H9 (cell line): ENCODE results near the gene PDCD6IP. TPM values are rescaled to one million over a fixed set of nuclear protein-coding genes. Genes with fewer than 3 reads are reported as not detected.

Experiments used
- DNase-seq: peaks from one replicate; pipeline ENCODE4 v3.0.0-alpha.2; 2017
- H2AFZ ChIP-seq: one replicate; pipeline ENCODE4 v1.6.1; 2013; ENCODE audit warnings: mild to moderate bottlenecking, low read length, control low read depth, moderate library complexity
- H2AK5ac ChIP-seq: 2 replicates; pipeline ENCODE4 v1.6.1; 2013; ENCODE audit warnings: low read length, control low read depth, mixed read lengths; ENCODE audit not compliant: insufficient read length
- H2BK120ac ChIP-seq: one replicate; pipeline ENCODE4 v1.6.1; 2013; ENCODE audit warnings: low read depth, mild to moderate bottlenecking, low read length, control low read depth, inconsistent platforms; ENCODE audit not compliant: poor library complexity, severe bottlenecking
- H2BK12ac ChIP-seq: 2 replicates; pipeline ENCODE4 v1.6.1; 2013; ENCODE audit warnings: low read length, control low read depth, mixed read lengths, low read depth; ENCODE audit not compliant: insufficient read length
- H2BK15ac ChIP-seq: 2 replicates; pipeline ENCODE4 v1.6.1; 2013; ENCODE audit warnings: low read depth, low read length, control low read depth
- H2BK20ac ChIP-seq: one replicate; pipeline ENCODE4 v1.6.1; 2013; ENCODE audit warnings: low read depth, mild to moderate bottlenecking, low read length, control low read depth, inconsistent platforms; ENCODE audit not compliant: poor library complexity, severe bottlenecking
- H2BK5ac ChIP-seq: 2 replicates; pipeline ENCODE4 v1.6.1; 2013; ENCODE audit warnings: low read length, control low read depth, mixed read lengths; ENCODE audit not compliant: insufficient read length
- H3K14ac ChIP-seq: 2 replicates; pipeline ENCODE4 v1.6.1; 2013; ENCODE audit warnings: low read length, control low read depth; ENCODE audit not compliant: insufficient read depth
- H3K18ac ChIP-seq: 2 replicates; pipeline ENCODE4 v1.6.1; 2013; ENCODE audit warnings: low read depth, mild to moderate bottlenecking, mixed read lengths, low read length, control low read depth; ENCODE audit not compliant: insufficient read length
- H3K23ac ChIP-seq: 2 replicates; pipeline ENCODE4 v1.6.1; 2013; ENCODE audit warnings: low read length, control low read depth, mixed read lengths, low read depth; ENCODE audit not compliant: insufficient read length
- H3K23me2 ChIP-seq: 2 replicates; pipeline ENCODE4 v1.6.1; 2013; ENCODE audit warnings: low read depth, mild to moderate bottlenecking, mixed read lengths, low read length, control low read depth; ENCODE audit not compliant: insufficient read length, poor library complexity, severe bottlenecking
- H3K27ac ChIP-seq: 2 replicates; pipeline ENCODE4 v1.5.1; 2013; ENCODE audit warnings: low read length, control low read depth, mixed read lengths, low read depth; ENCODE audit not compliant: insufficient read length
- H3K27me3 ChIP-seq: 2 replicates; pipeline ENCODE4 v1.6.1; 2013; ENCODE audit warnings: low read length, control low read depth, inconsistent platforms; ENCODE audit not compliant: insufficient read depth
- H3K4ac ChIP-seq: 2 replicates; pipeline ENCODE4 v1.6.1; 2013; ENCODE audit warnings: low read depth, mild to moderate bottlenecking, control low read depth, inconsistent platforms, low read length, moderate library complexity
- H3K4me1 ChIP-seq: 2 replicates; pipeline ENCODE4 v1.6.1; 2013; ENCODE audit warnings: low read length, control low read depth, inconsistent platforms; ENCODE audit not compliant: insufficient read depth
- H3K4me2 ChIP-seq: 2 replicates; pipeline ENCODE4 v1.6.1; 2013; ENCODE audit warnings: low read length, control low read depth, mixed read lengths; ENCODE audit not compliant: insufficient read length, insufficient read depth
- H3K56ac ChIP-seq: 2 replicates; pipeline ENCODE4 v1.6.1; 2013; ENCODE audit warnings: low read depth, mild to moderate bottlenecking, mixed read lengths, low read length, control low read depth; ENCODE audit not compliant: insufficient read length
- H3K79me1 ChIP-seq: 2 replicates; pipeline ENCODE4 v1.6.1; 2013; ENCODE audit warnings: low read depth, mild to moderate bottlenecking, moderate library complexity, low read length, control low read depth, inconsistent platforms; ENCODE audit not compliant: insufficient read depth, poor library complexity, severe bottlenecking
- H3K79me2 ChIP-seq: 2 replicates; pipeline ENCODE4 v1.6.1; 2013; ENCODE audit warnings: low read length, control low read depth, inconsistent platforms; ENCODE audit not compliant: insufficient read depth
- H3K9ac ChIP-seq: 2 replicates; pipeline ENCODE4 v1.6.1; 2013; ENCODE audit warnings: low read length, control low read depth, mixed read lengths; ENCODE audit not compliant: insufficient read length; ENCODE audit errors: extremely low read depth
- H3K9me3 ChIP-seq: one replicate; pipeline ENCODE4 v1.6.1; 2013; ENCODE audit warnings: low read depth, low read length, inconsistent platforms; ENCODE audit not compliant: control insufficient read depth
- H3T11ph ChIP-seq: one replicate; pipeline ENCODE4 v1.6.1; 2013; ENCODE audit warnings: mild to moderate bottlenecking, low read length, control low read depth, inconsistent platforms
- H4K20me1 ChIP-seq: one replicate; pipeline ENCODE4 v1.6.1; 2013; ENCODE audit not compliant: control insufficient read depth, insufficient read length, insufficient read depth
- H4K5ac ChIP-seq: 2 replicates; pipeline ENCODE4 v1.6.1; 2013; ENCODE audit warnings: low read depth, mild to moderate bottlenecking, mixed read lengths, low read length, control low read depth; ENCODE audit not compliant: insufficient read length
- H4K8ac ChIP-seq: replicated peaks from 2 replicates; pipeline ENCODE4 v1.6.1; 2013; ENCODE audit warnings: low read length, control low read depth, mixed read lengths, low read depth; ENCODE audit not compliant: insufficient read length
- H4K91ac ChIP-seq: 2 replicates; pipeline ENCODE4 v1.6.1; 2013; ENCODE audit warnings: low read depth, mild to moderate bottlenecking, moderate library complexity, mixed read lengths, low read length, control low read depth; ENCODE audit not compliant: insufficient read length
- H3K27ac Mint-ChIP-seq, 3 experiments: 2 replicates in 2 of 3; 3 replicates in 1 of 3; pipeline ENCODE4 v1.8.0; 2020 to 2021; ENCODE audit warnings: mixed read lengths in 3 of 3, mild to moderate bottlenecking in 1 of 3, moderate library complexity in 1 of 3
- H3K27me3 Mint-ChIP-seq: 2 replicates; pipeline ENCODE4 v1.8.0; 2021; ENCODE audit warnings: low read depth, mild to moderate bottlenecking, moderate library complexity, mixed read lengths
- H3K36me3 Mint-ChIP-seq, 3 experiments: 2 replicates in 2 of 3; 3 replicates in 1 of 3; pipeline ENCODE4 v1.8.0; 2020 to 2021; ENCODE audit warnings: low read depth in 3 of 3, mixed read lengths in 3 of 3; ENCODE audit not compliant: insufficient read depth in 1 of 3
- H3K4me1 Mint-ChIP-seq, 2 experiments: 2 replicates each; pipeline ENCODE4 v1.8.0; 2020; ENCODE audit warnings: mixed read lengths in 2 of 2
- H3K4me3 Mint-ChIP-seq, 2 experiments: 2 replicates in 1 of 2; 3 replicates in 1 of 2; pipeline ENCODE4 v1.8.0; 2020 to 2021; ENCODE audit warnings: mild to moderate bottlenecking in 2 of 2, mixed read lengths in 2 of 2, moderate library complexity in 1 of 2
- H3K9me3 Mint-ChIP-seq, 2 experiments: 2 replicates in 1 of 2; 3 replicates in 1 of 2; pipeline ENCODE4 v1.8.0; 2020; ENCODE audit warnings: mild to moderate bottlenecking in 2 of 2, mixed read lengths in 2 of 2, moderate library complexity in 1 of 2
- WGBS: extraction: QIAGEN DNeasy Blood & Tissue Kit; methylation state at CpG from one replicate; pipeline ENCODE4 v1.1.7; 2013; ENCODE audit warnings: missing lambda C conversion rate, low lambda C conversion rate, mixed read lengths; ENCODE audit not compliant: insufficient read length; ENCODE audit errors: extremely low coverage; 5-methylcytosine and 5-hydroxymethylcytosine counted together
- total RNA-seq: library from RNA; stranded (reverse); gene quantifications from 2 replicates; pipeline ENCODE4 v1.2.1, GENCODE V29; 2021
- TF ChIP-seq, protein P1 (sequence below): fragments of 200-600 bp; sonication (generic); conservative IDR thresholded peaks from 3 replicates; pipeline ENCODE4 v1.8.0; 2021; ENCODE audit warnings: antibody characterized with exemption, mild to moderate bottlenecking

PDCD6IP gene
- total RNA-seq, 1 experiment from 2014 or later = 109 TPM

DNA sequence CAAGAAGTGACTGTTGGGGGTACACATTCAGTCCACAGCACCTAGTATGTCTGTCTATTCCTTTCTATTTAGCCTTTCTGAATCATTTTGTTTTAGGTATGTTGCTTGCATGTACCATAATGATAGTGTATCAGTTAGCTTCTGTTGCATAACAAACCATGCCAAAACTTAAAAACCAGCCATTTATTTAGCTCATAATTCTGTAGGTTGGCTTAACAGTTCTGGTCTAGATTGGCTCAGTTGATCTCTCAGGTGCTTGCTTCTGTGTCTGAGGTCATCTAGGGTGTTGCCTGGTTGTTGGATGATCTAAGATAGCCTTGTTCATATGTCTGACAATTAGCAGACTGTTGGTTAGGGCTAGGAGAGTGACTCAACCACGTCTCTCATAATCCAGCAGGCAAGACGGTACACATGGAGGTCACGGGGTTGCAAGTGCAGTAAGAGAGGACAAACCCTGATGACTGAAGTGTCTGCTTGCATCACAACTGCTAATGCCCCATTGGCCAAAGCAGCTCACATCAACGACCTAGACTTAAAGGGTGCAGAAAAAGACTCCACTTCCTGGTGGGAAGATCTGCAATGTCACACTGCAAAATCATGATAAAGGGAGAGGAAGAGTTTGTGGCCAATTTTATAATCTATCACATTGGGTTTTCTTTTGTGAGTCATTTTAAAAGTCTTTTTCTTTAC is 6.8 kb upstream of the PDCD6IP start:
- H3K4me1 Mint-ChIP-seq = peaks cover 32 to 41% of the 10 kb centered on the region in 2 experiments
- no peak overlapping the region for H3K14ac ChIP-seq
- WGBS = no CpG with 5 or more reads among the region's 4 CpGs

More for the DNA sequence above, 6.8 kb upstream of the PDCD6IP start:
- Histone ChIP-seq H3K9ac (no peak overlapping the region), H2BK20ac (no peak overlapping the region), H2BK12ac (no peak overlapping the region), H4K8ac (no peak overlapping the region), H3K9me3 (no peaks in the 10 kb centered on the region), H3K27ac (no peak overlapping the region), H4K91ac (no peak overlapping the region), H3K4me1 (peaks cover 4% of the 10 kb centered on the region; the same call in 1 of the 2 replicates), H3K27me3 (no peaks in the 10 kb centered on the region), H3K23ac (no peak overlapping the region), H2BK120ac (no peak overlapping the region), H3K79me1 (no peaks in the 10 kb centered on the region), H2BK5ac (no peak overlapping the region), H4K20me1 (no peaks in the 10 kb centered on the region), H3K23me2 (no peaks in the 10 kb centered on the region), H3K4me2 (no peak overlapping the region), H4K5ac (no peak overlapping the region), H3K18ac (no peak overlapping the region), H3K79me2 (no peaks in the 10 kb centered on the region), H3T11ph (no peak overlapping the region), H2BK15ac (no peak overlapping the region), H3K4ac (no peak overlapping the region), H2AK5ac (no peak overlapping the region), H2AFZ (no peak overlapping the region), H3K56ac (no peak overlapping the region)
- H3K9me3 Mint-ChIP-seq = no peaks in the 10 kb centered on the region; a peak in 1 of 5 replicates
- DNase-seq = no peak
- no peak overlapping the region for H3K4me3 Mint-ChIP-seq
- H3K36me3 Mint-ChIP-seq = no peaks in the 10 kb centered on the region
- H3K27ac Mint-ChIP-seq = no peak overlapping the region
- TF ChIP-seq, protein P1, sequence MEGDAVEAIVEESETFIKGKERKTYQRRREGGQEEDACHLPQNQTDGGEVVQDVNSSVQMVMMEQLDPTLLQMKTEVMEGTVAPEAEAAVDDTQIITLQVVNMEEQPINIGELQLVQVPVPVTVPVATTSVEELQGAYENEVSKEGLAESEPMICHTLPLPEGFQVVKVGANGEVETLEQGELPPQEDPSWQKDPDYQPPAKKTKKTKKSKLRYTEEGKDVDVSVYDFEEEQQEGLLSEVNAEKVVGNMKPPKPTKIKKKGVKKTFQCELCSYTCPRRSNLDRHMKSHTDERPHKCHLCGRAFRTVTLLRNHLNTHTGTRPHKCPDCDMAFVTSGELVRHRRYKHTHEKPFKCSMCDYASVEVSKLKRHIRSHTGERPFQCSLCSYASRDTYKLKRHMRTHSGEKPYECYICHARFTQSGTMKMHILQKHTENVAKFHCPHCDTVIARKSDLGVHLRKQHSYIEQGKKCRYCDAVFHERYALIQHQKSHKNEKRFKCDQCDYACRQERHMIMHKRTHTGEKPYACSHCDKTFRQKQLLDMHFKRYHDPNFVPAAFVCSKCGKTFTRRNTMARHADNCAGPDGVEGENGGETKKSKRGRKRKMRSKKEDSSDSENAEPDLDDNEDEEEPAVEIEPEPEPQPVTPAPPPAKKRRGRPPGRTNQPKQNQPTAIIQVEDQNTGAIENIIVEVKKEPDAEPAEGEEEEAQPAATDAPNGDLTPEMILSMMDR = no peak
- H3K27me3 Mint-ChIP-seq = peaks cover 49% of the 10 kb centered on the region
